Activated CD4-positive, alpha-beta T cell treated with anti-CD3 and anti-CD28 coated beads, Interleukin-2, amount 10 ng/mL, durations not matched to agents 7 days and 5 days (primary cell): ENCODE data around the gene DUSP1. TPM values are rescaled to one million over a fixed set of nuclear protein-coding genes. Genes with fewer than 3 reads are reported as not detected.

ENCODE experiments used
- total RNA-seq, 2 experiments: library from RNA; stranded (reverse); gene quantifications; one replicate each; pipeline ENCODE4 v1.2.3, GENCODE V29; 2021

DUSP1 gene
- total RNA-seq, 2 experiments from 2014 or later = 11.3 to 14.9 TPM

Other genes with a start within 250 kb of the DUSP1 start
- 1 to 10 TPM; 7.8 to 8.7 TPM for gene NEURL1B, start 129.9 kb downstream of the DUSP1 start, total RNA-seq
- 10 to 100 TPM; 43.4 to 45.0 TPM for gene ERGIC1, start 63.1 kb upstream of the DUSP1 start, total RNA-seq
- 10 to 100 TPM; 39.9 to 44.3 TPM for gene RPL26L1, start 188.2 kb upstream of the DUSP1 start, total RNA-seq
- gene ATP6V0E1, start 212.6 kb upstream of the DUSP1 start, total RNA-seq = 100 to 1,000 TPM; 168 to 192 TPM